Measurements from ENCODE around the gene MYL9. TPM values are rescaled to one million over a fixed set of nuclear protein-coding genes. Genes with fewer than 3 reads are reported as not detected.
A peak's percentile ranks its signal among the peaks of the same experiment; 100 is the strongest.

Gene MYL9
- total and polyA plus RNA-seq, 2 experiments from 2014 or later, result 172 to 681 TPM

DNA sequence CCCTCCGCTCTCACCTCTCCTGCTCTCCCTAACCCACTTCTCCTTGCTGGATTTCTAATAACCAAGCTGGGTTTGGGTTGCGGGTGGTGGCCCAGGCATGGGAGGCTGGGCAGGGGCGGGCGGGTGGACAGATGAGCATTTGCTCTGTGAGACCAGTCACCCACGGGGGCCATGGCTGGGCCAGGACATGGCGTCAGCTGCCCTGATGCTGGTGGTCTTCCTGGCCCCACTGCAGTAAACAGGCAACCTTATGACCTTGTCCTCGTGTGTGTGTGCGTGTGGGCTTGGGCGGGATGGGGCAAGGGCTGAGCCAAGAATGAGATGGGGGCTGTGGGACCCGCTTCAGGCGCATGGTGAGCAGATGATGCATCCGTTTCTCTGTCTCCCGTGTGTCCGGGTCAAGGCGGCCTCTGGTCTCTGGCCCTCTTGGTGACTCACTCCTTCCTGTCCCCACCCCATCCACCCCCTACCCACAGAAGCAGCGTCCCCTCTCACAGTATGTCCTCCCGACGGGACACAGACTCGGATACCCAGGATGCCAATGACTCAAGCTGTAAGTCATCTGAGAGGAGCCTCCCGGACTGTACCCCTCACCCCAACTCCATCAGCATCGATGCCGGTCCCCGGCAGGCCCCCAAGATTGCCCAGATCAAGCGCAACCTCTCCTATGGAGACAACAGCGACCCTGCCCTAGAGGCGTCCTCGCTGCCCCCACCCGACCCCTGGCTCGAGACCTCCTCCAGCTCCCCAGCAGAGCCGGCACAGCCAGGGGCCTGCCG, 41.4 kb upstream of the MYL9 start:
- Histone ChIP-seq H3K79me2 (ENCODE audit: insufficient read depth) (peaks cover 97% of the 10 kb centered on the region), H3F3A (ENCODE audit: insufficient read depth) (peaks cover 61% of the 10 kb centered on the region), H3K9me3 (ENCODE audit: low read depth) (no peaks in the 10 kb centered on the region), H3K27me3 (replicated peaks; ENCODE audit: insufficient read depth) (no peaks in the 10 kb centered on the region), H4K20me1 (ENCODE audit: insufficient read depth) (peaks cover 9% of the 10 kb centered on the region; the same call in 1 of the 2 replicates), H3K27ac (peak overlapping the region; percentile 59), H3K9me2 (ENCODE audit: insufficient read depth) (no peaks in the 10 kb centered on the region), H3K4me3 (no peak overlapping the region), H3K36me3 (ENCODE audit: low read depth) (peaks cover 44% of the 10 kb centered on the region), H2AFZ (no peak overlapping the region), H3K9ac (peak overlapping the region; percentile 27; the same call in 1 of the 2 replicates), H3K4me2 (ENCODE audit: unreplicated experiment) (no peak overlapping the region), H3K4me1 (ENCODE audit: insufficient read depth) (peaks cover 11% of the 10 kb centered on the region; the same call in 1 of the 2 replicates)
- DNase-seq, result peak; percentile 57
- TF ChIP-seq EZH2phosphoT487 (IDR thresholded peaks at IDR 0.05; ENCODE audit: insufficient read depth, low read depth) (no peak), EZH2 (IDR thresholded peaks at IDR 0.05; ENCODE audit: insufficient read depth, poor library complexity, severe bottlenecking) (no peak)
- WGBS, 2 experiments (ENCODE audit: low coverage in 1 of 2, low lambda C conversion rate in 2 of 2, missing lambda C conversion rate in 2 of 2), result 58 to 74% methylated on average over 18 to 31 of the region's 31 CpGs
- in situ Hi-C loops (cut with MboI), result no loop called here

DNA sequence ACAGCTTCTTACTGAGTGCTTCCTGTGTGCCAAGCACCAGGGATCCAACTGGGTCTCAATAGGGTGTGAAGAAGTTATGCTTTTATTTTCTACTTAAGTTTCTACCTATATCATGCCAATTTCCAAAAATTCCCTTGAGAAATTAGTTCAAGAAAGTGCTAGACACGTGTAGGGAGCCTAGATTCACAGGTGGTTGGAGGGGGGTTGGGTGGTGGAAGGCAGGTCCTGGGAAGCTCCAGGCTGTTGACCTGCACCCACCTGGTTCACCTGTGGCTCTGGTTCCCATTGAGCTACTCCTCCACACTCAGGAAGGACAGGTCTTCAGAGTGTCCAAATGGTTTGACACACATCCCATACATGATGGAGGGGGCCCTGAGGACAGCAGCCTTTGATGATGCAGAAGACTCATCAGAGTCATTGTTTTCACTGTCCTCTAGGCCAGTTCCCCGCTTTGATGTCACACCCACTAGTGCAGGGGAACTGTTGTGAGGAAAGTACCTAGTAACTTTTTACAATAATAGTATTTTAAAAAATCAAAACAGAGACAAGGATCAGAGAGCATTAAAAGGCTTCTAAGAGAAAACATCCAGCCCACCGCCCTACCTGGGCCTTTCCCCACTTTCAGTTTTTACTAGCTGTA, 39.8 kb upstream of the MYL9 start:
- H3K36me3 ChIP-seq (ENCODE audit: low read depth), result peaks cover 53% of the 10 kb centered on the region
- WGBS, 2 experiments (ENCODE audit: low coverage in 1 of 2, low lambda C conversion rate in 2 of 2, missing lambda C conversion rate in 2 of 2), result 82 to 83% methylated on average over 3 of the region's 3 CpGs
- no peaks in the 10 kb centered on the region for H3K9me3 ChIP-seq (ENCODE audit: low read depth)
- H3K9me2 ChIP-seq (ENCODE audit: insufficient read depth), result no peaks in the 10 kb centered on the region
- peaks cover 97% of the 10 kb centered on the region for H3K79me2 ChIP-seq (ENCODE audit: insufficient read depth)
- TF ChIP-seq EZH2 (IDR thresholded peaks at IDR 0.05; ENCODE audit: insufficient read depth, poor library complexity, severe bottlenecking) (no peak), EZH2phosphoT487 (IDR thresholded peaks at IDR 0.05; ENCODE audit: insufficient read depth, low read depth) (no peak)
- H3F3A ChIP-seq (ENCODE audit: insufficient read depth), result peaks cover 50% of the 10 kb centered on the region
- no peak overlapping the region for H3K4me2 ChIP-seq (ENCODE audit: unreplicated experiment)
- no peaks in the 10 kb centered on the region for H4K20me1 ChIP-seq (ENCODE audit: insufficient read depth)
- H2AFZ ChIP-seq, result no peak overlapping the region
- in situ Hi-C loops (cut with MboI), result no loop called here
- no peak overlapping the region for H3K4me3 ChIP-seq
- no peak for DNase-seq
- no peaks in the 10 kb centered on the region for H3K27me3 ChIP-seq (replicated peaks; ENCODE audit: insufficient read depth)
- no peak overlapping the region for H3K9ac ChIP-seq
- peaks cover 11% of the 10 kb centered on the region; the same call in 1 of the 2 replicates for H3K4me1 ChIP-seq (ENCODE audit: insufficient read depth)
- no peak overlapping the region; the same call in 1 of the 2 replicates for H3K27ac ChIP-seq

DNA sequence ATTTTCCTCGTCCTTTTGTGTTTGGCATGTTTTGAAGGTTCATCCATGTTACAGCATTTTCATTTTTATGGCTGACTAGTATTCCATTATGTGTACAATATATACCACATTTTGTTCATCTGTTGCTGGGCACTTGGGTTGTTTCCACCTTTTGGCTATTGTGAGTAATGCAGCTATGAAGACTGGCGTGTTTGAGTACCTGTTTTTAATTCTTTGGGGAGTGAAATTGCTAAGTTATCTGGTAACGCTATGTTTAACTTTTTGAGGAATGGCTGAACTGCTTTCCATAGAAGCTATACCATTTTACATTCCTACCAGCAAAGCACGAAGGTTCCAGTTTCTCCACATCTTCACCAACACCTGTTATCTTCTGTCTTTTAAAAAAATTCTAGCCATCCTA, 37.0 kb upstream of the MYL9 start:
- no peaks in the 10 kb centered on the region for H3K27me3 ChIP-seq (replicated peaks; ENCODE audit: insufficient read depth)
- no peak for DNase-seq
- no peaks in the 10 kb centered on the region for H4K20me1 ChIP-seq (ENCODE audit: insufficient read depth)
- H3K4me2 ChIP-seq (ENCODE audit: unreplicated experiment), result no peak overlapping the region
- no peaks in the 10 kb centered on the region for H3K9me3 ChIP-seq (ENCODE audit: low read depth)
- H3K4me3 ChIP-seq, result no peak overlapping the region
- 94 to 96% methylated on average over 4 of the region's 4 CpGs for WGBS, 2 experiments (ENCODE audit: low coverage in 1 of 2, low lambda C conversion rate in 2 of 2, missing lambda C conversion rate in 2 of 2)
- in situ Hi-C loops (cut with MboI), result no loop called here
- peaks cover 97% of the 10 kb centered on the region for H3K79me2 ChIP-seq (ENCODE audit: insufficient read depth)
- no peaks in the 10 kb centered on the region for H3K9me2 ChIP-seq (ENCODE audit: insufficient read depth)
- TF ChIP-seq EZH2 (IDR thresholded peaks at IDR 0.05; ENCODE audit: insufficient read depth, poor library complexity, severe bottlenecking), result no peak
- H2AFZ ChIP-seq, result no peak overlapping the region
- H3K36me3 ChIP-seq (ENCODE audit: low read depth), result peaks cover 43% of the 10 kb centered on the region
- H3K9ac ChIP-seq, result no peak overlapping the region
- H3F3A ChIP-seq (ENCODE audit: insufficient read depth), result peaks cover 58% of the 10 kb centered on the region
- H3K27ac ChIP-seq, result no peak overlapping the region
- H3K4me1 ChIP-seq (ENCODE audit: insufficient read depth), result peaks cover 11% of the 10 kb centered on the region; the same call in 1 of the 2 replicates

DNA sequence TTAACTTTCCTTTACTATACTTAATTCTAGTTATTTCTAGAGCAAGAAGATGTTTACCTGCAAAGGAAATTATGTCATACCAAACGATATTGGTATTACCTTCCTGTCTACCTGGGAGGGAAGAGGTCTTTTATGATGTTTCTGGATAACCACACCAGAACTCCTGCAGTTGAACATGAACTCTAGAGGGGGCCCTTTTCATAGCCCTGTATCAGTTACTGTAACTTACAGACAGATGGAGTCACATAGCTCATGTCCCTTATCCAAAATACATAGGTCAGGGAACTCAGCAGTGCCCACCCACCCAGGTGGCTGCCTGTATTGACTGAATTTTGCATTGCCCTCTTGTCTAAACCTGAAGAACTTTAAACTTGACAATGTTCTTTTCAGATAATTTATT, 35.1 kb upstream of the MYL9 start:
- Histone ChIP-seq H3K4me1 (ENCODE audit: insufficient read depth) (no peaks in the 10 kb centered on the region), H3K9ac (no peak overlapping the region), H3K9me3 (ENCODE audit: low read depth) (no peaks in the 10 kb centered on the region), H3F3A (ENCODE audit: insufficient read depth) (peaks cover 46% of the 10 kb centered on the region), H3K4me3 (no peak overlapping the region), H2AFZ (no peak overlapping the region), H3K79me2 (ENCODE audit: insufficient read depth) (peaks cover 96% of the 10 kb centered on the region), H3K4me2 (ENCODE audit: unreplicated experiment) (no peak overlapping the region), H3K27me3 (replicated peaks; ENCODE audit: insufficient read depth) (no peaks in the 10 kb centered on the region), H3K27ac (no peak overlapping the region), H4K20me1 (ENCODE audit: insufficient read depth) (no peaks in the 10 kb centered on the region), H3K36me3 (ENCODE audit: low read depth) (peaks cover 47% of the 10 kb centered on the region), H3K9me2 (ENCODE audit: insufficient read depth) (no peaks in the 10 kb centered on the region)
- peak; percentile 34 for DNase-seq
- TF ChIP-seq EZH2 (IDR thresholded peaks at IDR 0.05; ENCODE audit: insufficient read depth, poor library complexity, severe bottlenecking) (no peak), EZH2phosphoT487 (IDR thresholded peaks at IDR 0.05; ENCODE audit: insufficient read depth, low read depth) (no peak)
- WGBS, 2 experiments (ENCODE audit: low coverage in 1 of 2, low lambda C conversion rate in 2 of 2, missing lambda C conversion rate in 2 of 2), result 89 to 91% methylated on average over 1 of the region's 1 CpG
- in situ Hi-C loops (cut with MboI), result no loop called here

Measured in GM23248 (cell line).